ENCODE results near the gene SPACA5.

The SPACA5 gene

GRCh38 chrX:48058621-48059295 is 52.0 kb downstream of the SPACA5 start:
- no peak overlapping the region for H3K27ac ChIP-seq (ENCODE audit: low read depth, low read length)
- no CpG with 5 or more reads among the region's 2 CpGs for WGBS (ENCODE audit: extremely low coverage, insufficient coverage, insufficient read length)
- H3K9ac ChIP-seq (ENCODE audit: low read length): no peak overlapping the region
- H3K4ac ChIP-seq (ENCODE audit: low read depth, low read length): no peak overlapping the region
- no peak for DNase-seq
- H3K79me1 ChIP-seq (ENCODE audit: low read length): no peaks in the 10 kb centered on the region
- no peak overlapping the region for H3K4me2 ChIP-seq (ENCODE audit: low read length)
- no peaks in the 10 kb centered on the region for H3K4me1 ChIP-seq (ENCODE audit: control insufficient read depth in 1 of 2, insufficient read depth in 2 of 2, low read length in 2 of 2)
- H4K12ac ChIP-seq (ENCODE audit: low read depth, low read length): no peak overlapping the region
- H3K9me3 ChIP-seq (ENCODE audit: insufficient read depth, low read depth, low read length): no peaks in the 10 kb centered on the region
- H4K91ac ChIP-seq (ENCODE audit: low read depth, low read length): no peak overlapping the region
- no peak overlapping the region for H3K14ac ChIP-seq (ENCODE audit: low read length)
- no peak overlapping the region for H2AFZ ChIP-seq (ENCODE audit: insufficient read depth, low read length, poor library complexity)
- H2AK5ac ChIP-seq (ENCODE audit: low read length): no peak overlapping the region
- no peak overlapping the region for H3K4me3 ChIP-seq (ENCODE audit: low read depth, low read length)
- no peak overlapping the region for H2BK120ac ChIP-seq (ENCODE audit: insufficient read depth, low read length, poor library complexity)
- H3K27me3 ChIP-seq (ENCODE audit: insufficient read depth, low read length): no peaks in the 10 kb centered on the region
- no peak overlapping the region for H2BK5ac ChIP-seq (ENCODE audit: low read depth, low read length, poor library complexity)
- H3K23ac ChIP-seq (ENCODE audit: low read length): no peak overlapping the region
- no peak overlapping the region for H2BK12ac ChIP-seq (ENCODE audit: low read length)
- peaks cover 2 to 10% of the 10 kb centered on the region in 2 experiments for H3K36me3 ChIP-seq (ENCODE audit: control insufficient read depth in 1 of 2, insufficient read depth in 2 of 2, low read length in 2 of 2)
- H3K79me2 ChIP-seq (ENCODE audit: control insufficient read depth, insufficient read depth, low read length, poor library complexity): no peaks in the 10 kb centered on the region
- no peak overlapping the region for H4K8ac ChIP-seq (ENCODE audit: low read depth, low read length)
- H3K18ac ChIP-seq (ENCODE audit: low read length): no peak overlapping the region

- no peak overlapping the region for H4K8ac ChIP-seq (ENCODE audit: low read depth, low read length)
- no peak overlapping the region for H2AFZ ChIP-seq (ENCODE audit: insufficient read depth, low read length, poor library complexity)
- H3K79me1 ChIP-seq (ENCODE audit: low read length): no peaks in the 10 kb centered on the region
- H4K91ac ChIP-seq (ENCODE audit: low read depth, low read length): no peak overlapping the region
- H3K27ac ChIP-seq (ENCODE audit: low read depth, low read length): no peak overlapping the region
- no peak overlapping the region for H3K23ac ChIP-seq (ENCODE audit: low read length)
- H3K14ac ChIP-seq (ENCODE audit: low read length): no peak overlapping the region
- no peak overlapping the region for H3K4me2 ChIP-seq (ENCODE audit: low read length)
- H2BK5ac ChIP-seq (ENCODE audit: low read depth, low read length, poor library complexity): no peak overlapping the region
- H4K12ac ChIP-seq (ENCODE audit: low read depth, low read length): no peak overlapping the region
- H3K4me3 ChIP-seq (ENCODE audit: low read depth, low read length): no peak overlapping the region
- H3K18ac ChIP-seq (ENCODE audit: low read length): no peak overlapping the region
- no peaks in the 10 kb centered on the region for H3K4me1 ChIP-seq (ENCODE audit: control insufficient read depth in 1 of 2, insufficient read depth in 2 of 2, low read length in 2 of 2)
- H3K36me3 ChIP-seq (ENCODE audit: control insufficient read depth in 1 of 2, insufficient read depth in 2 of 2, low read length in 2 of 2): peaks cover 2 to 10% of the 10 kb centered on the region in 2 experiments
- WGBS (ENCODE audit: extremely low coverage, insufficient coverage, insufficient read length): no CpG with 5 or more reads among the region's 1 CpG
- no peak overlapping the region for H3K4ac ChIP-seq (ENCODE audit: low read depth, low read length)
- no peak overlapping the region for H3K9ac ChIP-seq (ENCODE audit: low read length)
- no peaks in the 10 kb centered on the region for H3K9me3 ChIP-seq (ENCODE audit: insufficient read depth, low read depth, low read length)
- H3K27me3 ChIP-seq (ENCODE audit: insufficient read depth, low read length): no peaks in the 10 kb centered on the region
- no peak overlapping the region for H2BK12ac ChIP-seq (ENCODE audit: low read length)
- H2AK5ac ChIP-seq (ENCODE audit: low read length): no peak overlapping the region
- no peak overlapping the region for H2BK120ac ChIP-seq (ENCODE audit: insufficient read depth, low read length, poor library complexity)
- H3K79me2 ChIP-seq (ENCODE audit: control insufficient read depth, insufficient read depth, low read length, poor library complexity): no peaks in the 10 kb centered on the region
- no peak for DNase-seq
These were observed 52.5 kb downstream of the SPACA5 start for GRCh38 chrX:48059296-48059639.

All from trophoblast cell (in vitro differentiated cells and primary cell).